HCT116 (cell line): ENCODE results near the gene SEMA6A. TPM values are rescaled to one million over a fixed set of nuclear protein-coding genes. Genes with fewer than 3 reads are reported as not detected.

Experiments
- ATAC-seq: fragments of 200-7000 bp; cut with Tn5 transposase; 2 replicates; pipeline ENCODE4 v1.9.1; 2020; ENCODE audit warnings: mild to moderate bottlenecking, moderate library complexity
- BruUV-seq: library from RNA; stranded (reverse); fragments of 400-500 nt; replicated peaks from 2 replicates; lab custom pipeline; 2021; lab: Mats Ljungman, UMichigan
- CTCF ChIA-PET: fragments of 300-600 bp; sonication (Branson Sonifier 250); formaldehyde crosslinking; loops from one replicate; lab custom pipeline; 2021; ENCODE audit warnings: antibody characterized with exemption; lab: Charles Lee
- POLR2A ChIA-PET: fragments of 300-600, 350-600 bp; sonication (Branson Sonifier 250); formaldehyde crosslinking; loops from one replicate; lab custom pipeline; 2021; ENCODE audit warnings: antibody characterized with exemption; lab: Charles Lee
- RAD21 ChIA-PET, 2 experiments: fragments of 300-600 bp; sonication (Branson Sonifier 250); formaldehyde crosslinking; loops; one replicate each; lab custom pipeline; 2023; ENCODE audit warnings: low total read pairs in 2 of 2; ENCODE audit not compliant: uncharacterized antibody in 2 of 2, unreplicated experiment in 2 of 2, low non-redundant PET in 1 of 2; lab: Charles Lee
- DNase-seq: peaks from one replicate; pipeline ENCODE4 v3.0.0-alpha.2; 2010; ENCODE audit warnings: low read depth, low spot score
- H2AFZ ChIP-seq: fragments of 200-600 bp; shearing (Covaris generic), sonication (generic); 2 replicates; pipeline ENCODE4 v1.6.1; 2017; ENCODE audit warnings: low read depth, mixed run types, mixed read lengths, antibody characterized with exemption, low read length; ENCODE audit not compliant: poor library complexity, severe bottlenecking
- H3K27ac ChIP-seq: 2 replicates; pipeline ENCODE4 v1.5.1; 2012; ENCODE audit warnings: low read depth, low read length
- H3K27me3 ChIP-seq: fragments of 200-600 bp; sonication (generic); 2 replicates; pipeline ENCODE4 v1.6.1; 2016; ENCODE audit warnings: mixed run types, low read length, mixed read lengths; ENCODE audit not compliant: insufficient read depth
- H3K36me3 ChIP-seq, 2 experiments: fragments of 200-500 bp in 1 of 2; fragments of 200-600 bp in 1 of 2; sonication (Bioruptor generic) in 1 of 2; sonication (generic) in 1 of 2; 2 replicates each; pipeline versions ENCODE4 v1.5.1 to v1.6.1; 2014 to 2016; ENCODE audit warnings: low read length in 2 of 2, inconsistent platforms in 1 of 2, mixed read lengths in 1 of 2, mixed run types in 1 of 2; ENCODE audit not compliant: insufficient read depth in 2 of 2, control insufficient read depth in 1 of 2
- H3K4me1 ChIP-seq, 2 experiments: fragments of 200-600 bp in 1 of 2; sonication (generic) in 1 of 2; 2 replicates each; pipeline versions ENCODE4 v1.5.1 to v1.6.1; 2012 to 2017; ENCODE audit warnings: low read length in 2 of 2, inconsistent platforms in 1 of 2, mild to moderate bottlenecking in 1 of 2, mixed read lengths in 1 of 2, mixed run types in 1 of 2, moderate library complexity in 1 of 2; ENCODE audit not compliant: insufficient read depth in 2 of 2, control insufficient read depth in 1 of 2
- H3K4me2 ChIP-seq: fragments of 200-600 bp; sonication (generic); 2 replicates; pipeline ENCODE4 v1.6.1; 2017; ENCODE audit warnings: mixed run types, low read length, mixed read lengths
- H3K4me3 ChIP-seq, 2 experiments: fragments of 200-600 bp in 1 of 2; sonication (generic) in 1 of 2; replicated peaks in 1 of 2; 2 replicates each; pipeline ENCODE4 v1.5.1; 2011 to 2016; ENCODE audit warnings: low read length in 2 of 2, control low read depth in 1 of 2, low read depth in 1 of 2, mild to moderate bottlenecking in 1 of 2, mixed read lengths in 1 of 2, mixed run types in 1 of 2
- H3K79me2 ChIP-seq: fragments of 200-600 bp; sonication (generic); 2 replicates; pipeline ENCODE4 v1.6.1; 2017; ENCODE audit warnings: mild to moderate bottlenecking, mixed run types, low read length, moderate library complexity, mixed read lengths; ENCODE audit not compliant: insufficient read depth
- H3K9ac ChIP-seq: fragments of 200-600 bp; sonication (generic); 2 replicates; pipeline ENCODE4 v1.6.1; 2016; ENCODE audit warnings: low read length, mixed read lengths
- H3K9me2 ChIP-seq: fragments of 200-600 bp; sonication (generic), shearing (Covaris generic); 2 replicates; pipeline ENCODE4 v1.6.1; 2017; ENCODE audit warnings: mixed run types, mild to moderate bottlenecking, moderate library complexity; ENCODE audit not compliant: insufficient read depth
- H3K9me3 ChIP-seq, 2 experiments: fragments of 200-500 bp in 1 of 2; fragments of 200-600 bp in 1 of 2; sonication (Bioruptor generic) in 1 of 2; sonication (generic) in 1 of 2; 2 replicates each; pipeline ENCODE4 v1.6.1; 2014 to 2017; ENCODE audit warnings: low read length in 2 of 2, mixed read lengths in 2 of 2, inconsistent platforms in 1 of 2, low read depth in 1 of 2, mild to moderate bottlenecking in 1 of 2, mixed run types in 1 of 2, moderate library complexity in 1 of 2; ENCODE audit not compliant: control insufficient read depth in 1 of 2, insufficient read depth in 1 of 2
- H4K20me1 ChIP-seq: fragments of 200-600 bp; sonication (generic), shearing (Covaris generic); 2 replicates; pipeline ENCODE4 v1.6.1; 2017; ENCODE audit warnings: mixed run types, mild to moderate bottlenecking, moderate library complexity; ENCODE audit not compliant: insufficient read depth
- CBX3 ChIP-seq: IDR thresholded peaks from 2 replicates; pipeline ENCODE4 v1.6.1; 2012; ENCODE audit warnings: low read depth
- CEBPB ChIP-seq: IDR thresholded peaks from 2 replicates; pipeline ENCODE4 v1.6.1; 2012; ENCODE audit warnings: low read depth
- ELF1 ChIP-seq: IDR thresholded peaks from 2 replicates; pipeline ENCODE4 v1.6.1; 2012; ENCODE audit warnings: low read depth, borderline replicate concordance
- EZH2 ChIP-seq: fragments of 200-600 bp; sonication (generic); IDR thresholded peaks from 2 replicates; pipeline ENCODE4 v1.6.1; 2017; ENCODE audit warnings: antibody characterized with exemption, mixed run types
- FOSL1 ChIP-seq: IDR thresholded peaks from 2 replicates; pipeline ENCODE4 v1.6.1; 2012; ENCODE audit warnings: low read depth
- JUND ChIP-seq: IDR thresholded peaks from 2 replicates; pipeline ENCODE4 v1.6.1; 2012
- POLR2AphosphoS5 ChIP-seq: IDR thresholded peaks from 2 replicates; pipeline ENCODE4 v1.6.1; 2011; ENCODE audit warnings: mild to moderate bottlenecking, low read depth, low read length, moderate library complexity
- SP1 ChIP-seq: IDR thresholded peaks from 2 replicates; pipeline ENCODE4 v1.6.1; 2012; ENCODE audit warnings: low read depth
- SRF ChIP-seq: IDR thresholded peaks from 2 replicates; pipeline ENCODE4 v1.6.1; 2012; ENCODE audit warnings: low read depth
- TCF7L2 ChIP-seq: IDR thresholded peaks from 2 replicates; pipeline ENCODE4 v1.7.0; 2011; ENCODE audit warnings: borderline replicate concordance, inconsistent platforms; ENCODE audit not compliant: insufficient read depth, insufficient read length; ENCODE audit errors: extremely low read depth
- intact Hi-C: fragments of 100-400 bp; cut with micrococcal nuclease; formaldehyde crosslinking; loops from 2 replicates; pipeline ENCODE4 v1.10.0; 2022
- total RNA-seq: library from RNA; stranded (reverse); gene quantifications from one replicate; pipeline ENCODE4 v1.2.1, GENCODE V29; 2021; ENCODE audit not compliant: unreplicated experiment
- TF ChIP-seq, protein P1 (sequence below): IDR thresholded peaks from 2 replicates; pipeline ENCODE4 v1.6.1; 2011; ENCODE audit warnings: mild to moderate bottlenecking, low read length, moderate library complexity; ENCODE audit not compliant: insufficient replicate concordance; ENCODE audit errors: extremely low read depth
- TF ChIP-seq, protein P2 (sequence below): IDR thresholded peaks from 2 replicates; pipeline ENCODE4 v1.6.1; 2012
- TF ChIP-seq, protein P3 (sequence below): IDR thresholded peaks from 2 replicates; pipeline ENCODE4 v1.6.1; 2012; ENCODE audit warnings: low read depth
- TF ChIP-seq, protein P4 (sequence below): IDR thresholded peaks from 2 replicates; pipeline ENCODE4 v1.6.1; 2012

SEMA6A gene
- total RNA-seq, 1 experiment from 2014 or later: 6.7 TPM

DNA sequence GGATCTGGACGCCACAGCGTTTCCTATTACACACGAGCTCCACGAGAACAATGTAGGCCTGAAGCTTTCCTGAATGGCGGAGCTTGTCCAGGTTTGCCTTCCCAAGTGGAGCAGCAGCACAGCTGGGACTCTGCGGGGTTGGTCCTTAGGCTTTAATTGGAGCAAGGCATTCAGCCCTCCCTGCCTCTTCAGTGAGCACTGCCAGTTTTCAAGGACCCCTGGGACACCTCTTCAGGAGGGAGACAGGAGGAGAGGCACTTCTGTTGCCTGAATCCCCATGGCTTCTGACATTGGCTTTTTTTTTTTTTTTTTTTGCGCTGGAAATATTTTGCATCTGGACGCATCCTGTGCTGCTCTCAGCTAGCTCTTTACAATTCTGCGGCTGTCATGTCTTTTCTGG is 179.4 kb downstream of the SEMA6A start:
- no peak for ATAC-seq
- RAD21 ChIA-PET: no interaction called here
- intact Hi-C loops: no loop called here

More for the DNA sequence above, 179.4 kb downstream of the SEMA6A start:
- CTCF ChIA-PET: no interaction called here
- TF ChIP-seq, protein P1, sequence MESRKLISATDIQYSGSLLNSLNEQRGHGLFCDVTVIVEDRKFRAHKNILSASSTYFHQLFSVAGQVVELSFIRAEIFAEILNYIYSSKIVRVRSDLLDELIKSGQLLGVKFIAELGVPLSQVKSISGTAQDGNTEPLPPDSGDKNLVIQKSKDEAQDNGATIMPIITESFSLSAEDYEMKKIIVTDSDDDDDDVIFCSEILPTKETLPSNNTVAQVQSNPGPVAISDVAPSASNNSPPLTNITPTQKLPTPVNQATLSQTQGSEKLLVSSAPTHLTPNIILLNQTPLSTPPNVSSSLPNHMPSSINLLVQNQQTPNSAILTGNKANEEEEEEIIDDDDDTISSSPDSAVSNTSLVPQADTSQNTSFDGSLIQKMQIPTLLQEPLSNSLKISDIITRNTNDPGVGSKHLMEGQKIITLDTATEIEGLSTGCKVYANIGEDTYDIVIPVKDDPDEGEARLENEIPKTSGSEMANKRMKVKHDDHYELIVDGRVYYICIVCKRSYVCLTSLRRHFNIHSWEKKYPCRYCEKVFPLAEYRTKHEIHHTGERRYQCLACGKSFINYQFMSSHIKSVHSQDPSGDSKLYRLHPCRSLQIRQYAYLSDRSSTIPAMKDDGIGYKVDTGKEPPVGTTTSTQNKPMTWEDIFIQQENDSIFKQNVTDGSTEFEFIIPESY: no peak
- TF ChIP-seq, protein P2, sequence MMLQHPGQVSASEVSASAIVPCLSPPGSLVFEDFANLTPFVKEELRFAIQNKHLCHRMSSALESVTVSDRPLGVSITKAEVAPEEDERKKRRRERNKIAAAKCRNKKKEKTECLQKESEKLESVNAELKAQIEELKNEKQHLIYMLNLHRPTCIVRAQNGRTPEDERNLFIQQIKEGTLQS: no peak
- TF ChIP-seq SP1 (no peak), SRF (no peak), TCF7L2 (no peak), JUND (no peak), CBX3 (no peak), EZH2 (no peak), FOSL1 (no peak), ELF1 (no peak), CEBPB (no peak), POLR2AphosphoS5 (no peak)
- TF ChIP-seq, protein P3, sequence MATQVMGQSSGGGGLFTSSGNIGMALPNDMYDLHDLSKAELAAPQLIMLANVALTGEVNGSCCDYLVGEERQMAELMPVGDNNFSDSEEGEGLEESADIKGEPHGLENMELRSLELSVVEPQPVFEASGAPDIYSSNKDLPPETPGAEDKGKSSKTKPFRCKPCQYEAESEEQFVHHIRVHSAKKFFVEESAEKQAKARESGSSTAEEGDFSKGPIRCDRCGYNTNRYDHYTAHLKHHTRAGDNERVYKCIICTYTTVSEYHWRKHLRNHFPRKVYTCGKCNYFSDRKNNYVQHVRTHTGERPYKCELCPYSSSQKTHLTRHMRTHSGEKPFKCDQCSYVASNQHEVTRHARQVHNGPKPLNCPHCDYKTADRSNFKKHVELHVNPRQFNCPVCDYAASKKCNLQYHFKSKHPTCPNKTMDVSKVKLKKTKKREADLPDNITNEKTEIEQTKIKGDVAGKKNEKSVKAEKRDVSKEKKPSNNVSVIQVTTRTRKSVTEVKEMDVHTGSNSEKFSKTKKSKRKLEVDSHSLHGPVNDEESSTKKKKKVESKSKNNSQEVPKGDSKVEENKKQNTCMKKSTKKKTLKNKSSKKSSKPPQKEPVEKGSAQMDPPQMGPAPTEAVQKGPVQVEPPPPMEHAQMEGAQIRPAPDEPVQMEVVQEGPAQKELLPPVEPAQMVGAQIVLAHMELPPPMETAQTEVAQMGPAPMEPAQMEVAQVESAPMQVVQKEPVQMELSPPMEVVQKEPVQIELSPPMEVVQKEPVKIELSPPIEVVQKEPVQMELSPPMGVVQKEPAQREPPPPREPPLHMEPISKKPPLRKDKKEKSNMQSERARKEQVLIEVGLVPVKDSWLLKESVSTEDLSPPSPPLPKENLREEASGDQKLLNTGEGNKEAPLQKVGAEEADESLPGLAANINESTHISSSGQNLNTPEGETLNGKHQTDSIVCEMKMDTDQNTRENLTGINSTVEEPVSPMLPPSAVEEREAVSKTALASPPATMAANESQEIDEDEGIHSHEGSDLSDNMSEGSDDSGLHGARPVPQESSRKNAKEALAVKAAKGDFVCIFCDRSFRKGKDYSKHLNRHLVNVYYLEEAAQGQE: no peak
- TF ChIP-seq, protein P4, sequence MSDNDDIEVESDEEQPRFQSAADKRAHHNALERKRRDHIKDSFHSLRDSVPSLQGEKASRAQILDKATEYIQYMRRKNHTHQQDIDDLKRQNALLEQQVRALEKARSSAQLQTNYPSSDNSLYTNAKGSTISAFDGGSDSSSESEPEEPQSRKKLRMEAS: no peak
- H3K9me2 ChIP-seq: no peaks in the 10 kb centered on the region
- no peak overlapping the region for H3K9ac ChIP-seq
- POLR2A ChIA-PET: no interaction called here
- BruUV-seq: no TSS peak
- H3K4me2 ChIP-seq: no peak overlapping the region
- H3K27me3 ChIP-seq: no peaks in the 10 kb centered on the region
- H3K4me1 ChIP-seq: no peaks in the 10 kb centered on the region
- H3K36me3 ChIP-seq: no peaks in the 10 kb centered on the region; a peak in 1 of 4 replicates
- H3K79me2 ChIP-seq: no peaks in the 10 kb centered on the region
- no peak overlapping the region for H3K27ac ChIP-seq
- no peaks in the 10 kb centered on the region for H4K20me1 ChIP-seq
- no peak overlapping the region for H3K4me3 ChIP-seq
- DNase-seq: no peak
- no peaks in the 10 kb centered on the region for H3K9me3 ChIP-seq
- no peak overlapping the region for H2AFZ ChIP-seq
